ENCODE data around the gene SLC25A29. TPM values are rescaled to one million over a fixed set of nuclear protein-coding genes. Genes with fewer than 3 reads are reported as not detected.
A peak's percentile ranks its signal among the peaks of the same experiment; 100 is the strongest.
"Not testable (repeated sequence)": the region's sequence is repeated elsewhere in the genome, so short reads cannot be mapped to it uniquely, and the experiment has no call there.

Gene SLC25A29
- total RNA-seq, 2 experiments from 2014 or later = 29.7 to 29.9 TPM

- Mint-ChIP-seq H3K36me3 (ENCODE audit: low read depth) (no peaks in the 10 kb centered on the region), H3K27me3 (ENCODE audit: low read depth) (peaks cover 5% of the 10 kb centered on the region), H3K27ac (peak overlapping the region; percentile 66), H3K4me3 (peak overlapping the region; percentile 51), H3K4me1 (ENCODE audit: low read depth) (peaks cover 6% of the 10 kb centered on the region), H3K9me3 (ENCODE audit: insufficient read depth) (no peaks in the 10 kb centered on the region)
- ChIA-PET POLR2A (no interaction called here), CTCF (interaction anchor here (0.7 to 1.2 kb wide), 5 partner anchors 17 to 41 kb away, joined by 3 to 4 read pairs (median 3); no protein-coding TSS in a partner anchor)
- DNase-seq = peak; percentile 79
- peak; percentile 98 for ATAC-seq
Measured at GRCh38 chr14:100317912-100318808, 11.9 kb upstream of the SLC25A29 start.

GRCh38 chr14:100317389-100317788 is 11.1 kb upstream of the SLC25A29 start:
- Mint-ChIP-seq H3K9me3 (ENCODE audit: insufficient read depth) (no peaks in the 10 kb centered on the region), H3K27me3 (ENCODE audit: low read depth) (peaks cover 10% of the 10 kb centered on the region), H3K36me3 (ENCODE audit: low read depth) (no peaks in the 10 kb centered on the region), H3K4me3 (peak overlapping the region; percentile 51), H3K4me1 (ENCODE audit: low read depth) (peaks cover 8% of the 10 kb centered on the region), H3K27ac (peak overlapping the region; percentile 66)
- ChIA-PET POLR2A (no interaction called here), CTCF (interaction anchor here (1.2 kb wide), 1 partner anchor 34 kb away, joined by 3 read pairs; no protein-coding TSS in a partner anchor)
- DNase-seq = no peak
- ATAC-seq = no peak

GRCh38 chr14:100314724-100315123 is 8.5 kb upstream of the SLC25A29 start:
- DNase-seq (no peak), ATAC-seq (no peak)
- Mint-ChIP-seq H3K36me3 (ENCODE audit: low read depth) (no peaks in the 10 kb centered on the region), H3K27me3 (ENCODE audit: low read depth) (peaks cover 13% of the 10 kb centered on the region), H3K9me3 (ENCODE audit: insufficient read depth) (no peaks in the 10 kb centered on the region), H3K27ac (no peak overlapping the region), H3K4me1 (ENCODE audit: low read depth) (peaks cover 8% of the 10 kb centered on the region), H3K4me3 (no peak overlapping the region)
- ChIA-PET POLR2A (no interaction called here), CTCF (no interaction called here)

- DNase-seq (no peak), ATAC-seq (no peak)
- H3K27ac Mint-ChIP-seq = no peak overlapping the region
- H3K36me3 Mint-ChIP-seq (ENCODE audit: low read depth) = no peaks in the 10 kb centered on the region
- H3K4me3 Mint-ChIP-seq = no peak overlapping the region
- H3K9me3 Mint-ChIP-seq (ENCODE audit: insufficient read depth) = no peaks in the 10 kb centered on the region
- CTCF ChIA-PET = interaction anchor here (0.7 to 1.7 kb wide), 4 partner anchors 10 to 64 kb away, joined by 3 to 4 read pairs (median 4); no protein-coding TSS in a partner anchor
- POLR2A ChIA-PET = interaction anchor here (0.6 to 1.4 kb wide), 4 partner anchors 8 to 801 kb away, joined by 3 to 4 read pairs (median 4); no protein-coding TSS in a partner anchor
- H3K4me1 Mint-ChIP-seq (ENCODE audit: low read depth) = peaks cover 8% of the 10 kb centered on the region
- peaks cover 19% of the 10 kb centered on the region for H3K27me3 Mint-ChIP-seq (ENCODE audit: low read depth)
Measured at GRCh38 chr14:100313464-100314230, 7.4 kb upstream of the SLC25A29 start.

GRCh38 chr14:100312877-100313400 is 6.7 kb upstream of the SLC25A29 start:
- ChIA-PET POLR2A (interaction anchor here (0.6 to 1.4 kb wide), 2 partner anchors 9 to 800 kb away, joined by 4 read pairs; no protein-coding TSS in a partner anchor), CTCF (interaction anchor here (0.7 to 1.7 kb wide), 3 partner anchors 10 to 65 kb away, joined by 3 to 4 read pairs (median 4); no protein-coding TSS in a partner anchor)
- Mint-ChIP-seq H3K9me3 (ENCODE audit: insufficient read depth) (no peaks in the 10 kb centered on the region), H3K36me3 (ENCODE audit: low read depth) (no peaks in the 10 kb centered on the region), H3K4me1 (ENCODE audit: low read depth) (peaks cover 6% of the 10 kb centered on the region), H3K27me3 (ENCODE audit: low read depth) (peaks cover 22% of the 10 kb centered on the region), H3K27ac (no peak overlapping the region), H3K4me3 (no peak overlapping the region)
- ATAC-seq (no peak), DNase-seq (no peak)

GRCh38 chr14:100312110-100312876 is 6.0 kb upstream of the SLC25A29 start:
- H3K4me3 Mint-ChIP-seq; POLR2A ChIA-PET; H3K27ac Mint-ChIP-seq; H3K36me3 Mint-ChIP-seq (ENCODE audit: low read depth); H3K9me3 Mint-ChIP-seq (ENCODE audit: insufficient read depth); H3K4me1 Mint-ChIP-seq (ENCODE audit: low read depth); ATAC-seq; DNase-seq: not testable (repeated sequence)
- CTCF ChIA-PET = interaction anchor here (1.3 to 1.7 kb wide), 2 partner anchors 27 to 65 kb away, joined by 3 to 4 read pairs; no protein-coding TSS in a partner anchor
- H3K27me3 Mint-ChIP-seq (ENCODE audit: low read depth) = peaks cover 27% of the 10 kb centered on the region

- Mint-ChIP-seq H3K4me1 (ENCODE audit: low read depth) (peaks cover 20% of the 10 kb centered on the region), H3K9me3 (ENCODE audit: insufficient read depth) (no peaks in the 10 kb centered on the region), H3K36me3 (ENCODE audit: low read depth) (no peaks in the 10 kb centered on the region), H3K27me3 (ENCODE audit: low read depth) (peaks cover 36% of the 10 kb centered on the region), H3K27ac (no peak overlapping the region), H3K4me3 (no peak overlapping the region)
- POLR2A ChIA-PET = interaction anchor here (0.6 to 0.9 kb wide), 2 partner anchors 66 to 217 kb away, joined by 3 to 4 read pairs; a partner anchor contains a TSS
- DNase-seq (no peak), ATAC-seq (no peak)
- CTCF ChIA-PET = interaction anchor here (1.0 to 1.2 kb wide), 2 partner anchors 68 to 69 kb away, joined by 3 to 4 read pairs; no protein-coding TSS in a partner anchor
Measured at GRCh38 chr14:100309028-100309737, 2.9 kb upstream of the SLC25A29 start.

- peaks cover 25% of the 10 kb centered on the region for H3K4me1 Mint-ChIP-seq (ENCODE audit: low read depth)
- not testable (repeated sequence) for H3K27ac Mint-ChIP-seq; H3K9me3 Mint-ChIP-seq (ENCODE audit: insufficient read depth); H3K4me3 Mint-ChIP-seq; H3K36me3 Mint-ChIP-seq (ENCODE audit: low read depth); ATAC-seq; DNase-seq
- ChIA-PET CTCF (interaction anchor here (0.6 to 1.2 kb wide), 2 partner anchors 69 to 340 kb away, joined by 3 to 4 read pairs; no protein-coding TSS in a partner anchor), POLR2A (interaction anchor here (0.6 to 0.9 kb wide), 2 partner anchors 67 to 1423 kb away, joined by 3 to 4 read pairs; a partner anchor contains a TSS)
- H3K27me3 Mint-ChIP-seq (ENCODE audit: low read depth) = peaks cover 36% of the 10 kb centered on the region
Measured at GRCh38 chr14:100308427-100308792, 2.2 kb upstream of the SLC25A29 start.

GRCh38 chr14:100307766-100308426 is 1.7 kb upstream of the SLC25A29 start:
- POLR2A ChIA-PET = interaction anchor here (0.6 kb wide), 1 partner anchor 1423 kb away, joined by 3 read pairs; no protein-coding TSS in a partner anchor
- no peaks in the 10 kb centered on the region for H3K9me3 Mint-ChIP-seq (ENCODE audit: insufficient read depth)
- ATAC-seq = no peak

More at GRCh38 chr14:100307766-100308426, 1.7 kb upstream of the SLC25A29 start:
- Mint-ChIP-seq H3K4me1 (ENCODE audit: low read depth) (peaks cover 29% of the 10 kb centered on the region), H3K27me3 (ENCODE audit: low read depth) (peaks cover 36% of the 10 kb centered on the region), H3K36me3 (ENCODE audit: low read depth) (no peaks in the 10 kb centered on the region), H3K27ac (no peak overlapping the region), H3K4me3 (peak overlapping the region; percentile 74)
- CTCF ChIA-PET = interaction anchor here (0.6 to 1.2 kb wide), 2 partner anchors 70 to 341 kb away, joined by 3 to 4 read pairs; no protein-coding TSS in a partner anchor
- DNase-seq = no peak
